Heart right ventricle (tissue), 16 donors: ENCODE measurements around the gene ENTPD6. TPM values are rescaled to one million over a fixed set of nuclear protein-coding genes. Genes with fewer than 3 reads are reported as not detected.

ENCODE experiments used
- ATAC-seq, 8 donors: fragments of 200-7000 bp; cut with Tn5 transposase; one replicate each; pipeline ENCODE4 v1.9.1; 2020; ENCODE audit warnings: mild to moderate bottlenecking in 8 of 8, moderate library complexity in 8 of 8, moderate number of reproducible peaks in 1 of 8
- DNase-seq, 2 donors: peaks; one replicate each; pipeline ENCODE4 v3.0.0-alpha.2; 2020
- H3K27ac ChIP-seq, 10 donors: fragments of 200-600 bp; sonication (generic) in 2 of 10; one replicate each; pipeline versions ENCODE4 v1.5.0 to v1.8.0; 2020 to 2022; ENCODE audit warnings: mild to moderate bottlenecking in 3 of 10
- H3K27me3 ChIP-seq, 7 donors: fragments of 200-600 bp; one replicate each; pipeline ENCODE4 v1.8.0; 2021 to 2022; ENCODE audit warnings: mild to moderate bottlenecking in 2 of 7
- H3K36me3 ChIP-seq, 9 donors: fragments of 200-600 bp; sonication (generic) in 1 of 9; one replicate each; pipeline versions ENCODE4 v1.5.0 to v1.8.0; 2020 to 2022; ENCODE audit warnings: mild to moderate bottlenecking in 2 of 9
- H3K4me1 ChIP-seq, 9 donors: fragments of 200-600 bp; sonication (generic) in 1 of 9; one replicate each; pipeline versions ENCODE4 v1.5.0 to v1.8.0; 2020 to 2022; ENCODE audit warnings: mild to moderate bottlenecking in 4 of 9
- H3K4me3 ChIP-seq, 10 donors: fragments of 200-600 bp; sonication (generic) in 2 of 10; one replicate each; pipeline versions ENCODE4 v1.5.0 to v1.8.0; 2020 to 2022; ENCODE audit warnings: mild to moderate bottlenecking in 7 of 10, moderate library complexity in 2 of 10
- H3K9me3 ChIP-seq, 11 donors: fragments of 200-600 bp in 10 of 11; sonication (generic) in 2 of 11; one replicate each; pipeline versions ENCODE4 v1.5.0 to v1.8.0; 2013 to 2022; ENCODE audit warnings: mild to moderate bottlenecking in 2 of 11, control low read depth in 1 of 11, moderate library complexity in 1 of 11
- CTCF ChIP-seq, 9 donors: fragments of 200-600 bp; sonication (generic) in 2 of 9; IDR thresholded peaks; one replicate each; pipeline versions ENCODE4 v1.5.0 to v1.8.0; 2021 to 2022; ENCODE audit warnings: antibody characterized with exemption in 9 of 9, mild to moderate bottlenecking in 5 of 9, moderate library complexity in 1 of 9
- WGBS, 2 donors: extraction: QIAGEN DNeasy Blood & Tissue Kit; methylation state at CpG; one replicate each; pipeline ENCODE4 v1.1.7; 2013; ENCODE audit warnings: inconsistent platforms in 1 of 2; 5-methylcytosine and 5-hydroxymethylcytosine counted together
- intact Hi-C, 10 donors: fragments of 100-400 bp; cut with DNase I; formaldehyde crosslinking; loops; one replicate each; pipeline versions ENCODE4 v1.11.1 to v1.14.2; 2022
- polyA plus RNA-seq, 2 donors: library from polyadenylated mRNA; stranded (reverse); fragments of 200-250 nt; gene quantifications; one replicate each; pipeline ENCODE4 v1.2.3, GENCODE V29; 2013
- total RNA-seq, 10 donors: library from RNA; stranded (reverse); fragmentation: NEBNext Ultra II Directional in 3 of 10; extraction: Animal tissue kit (Norgen Biotek cat#: 25700) in 3 of 10; gene quantifications; one replicate each; pipeline versions ENCODE4 v1.2.1 to v1.2.4, GENCODE V29; 2021 to 2023
- donor health status: Arrhythmogenic right ventricular cardiomyopathy.
- donor health status: ischemic (EF 13 %, LVEDD 7.1; RV severe dilation, severe dysfunction).
- donor health status: healthy with polysubstance abuse.
- donor health status: DM: no; HTN: yes; CAD: no.
- donor health status: DM: no; HTN: no; CAD: no.
- donor health status: ischemic (EF 25% LVEDD 6.9; RV normal size, moderate dysfunction).
- donor health status: ischemic (EF 25% LVEDD 5.7; RV mildly dilated, moderate dysfunction).
- donor health status: healthy.
- donor health status: DM: yes; HTN: yes; CAD: no.
- donor health status: Ischemic cardiomyopathy.
- donor health status: ischemic (EF 35%, LVEDD 5.7; RV mildly dilated, moderate dysfunction).
- donor health status: nonischemic (EF 11% LVEDD 7.7; RV severe dilation, severe dysfunction).
- donor health status: DM: yes; HTN: yes; CAD: no.
- donor health status: PGD.
- donor health status: ischemic (EF 29% LVEDD 5.4; RV normal size, mild dysfunction).
- donor health status: nonischemic (EF 23%, LVEDD 6.1; RV moderate dilation, normal function).

ENTPD6 gene
- total and polyA plus RNA-seq, 12 donors: 54.6 to 167 (median 84.8) TPM

GRCh38 chr20:25207960-25208534 lies 12.5 kb downstream of the ENTPD6 start:
- Histone ChIP-seq H3K27ac (peak overlapping the region in 1 of 10 donors; percentile 71), H3K4me1 (peaks cover 0 to 45% (median 20%) of the 10 kb centered on the region in 9 donors), H3K36me3 (peaks cover 0 to 49% (median 18%) of the 10 kb centered on the region in 9 donors), H3K27me3 (no peaks in the 10 kb centered on the region), H3K9me3 (peaks cover 0 to 3% (median 0%) of the 10 kb centered on the region in 11 donors), H3K4me3 (no peak overlapping the region)
- intact Hi-C loops: no loop called here
- 81% methylated on average over 9 of the region's 9 CpGs for WGBS, 2 donors
- ATAC-seq: no peak
- TF ChIP-seq CTCF (IDR thresholded peaks at IDR 0.05): no peak
- DNase-seq: no peak

- Histone ChIP-seq H3K9me3 (no peaks in the 10 kb centered on the region), H3K4me3 (no peak overlapping the region), H3K27ac (no peak overlapping the region), H3K36me3 (peaks cover 0 to 63% (median 32%) of the 10 kb centered on the region in 9 donors), H3K27me3 (no peaks in the 10 kb centered on the region), H3K4me1 (peaks cover 0 to 33% (median 17%) of the 10 kb centered on the region in 9 donors)
- WGBS, 2 donors: 94 to 96% methylated on average over 1 of the region's 1 CpG
- ATAC-seq (no peak), DNase-seq (no peak)
- no peak for TF ChIP-seq CTCF (IDR thresholded peaks at IDR 0.05)
- intact Hi-C loops: no loop called here
Observed at GRCh38 chr20:25209400-25209799, 13.9 kb downstream of the ENTPD6 start.

GRCh38 chr20:25209911-25210310 lies 14.4 kb downstream of the ENTPD6 start:
- DNase-seq (no peak), ATAC-seq (no peak)
- Histone ChIP-seq H3K36me3 (peaks cover 0 to 68% (median 35%) of the 10 kb centered on the region in 9 donors), H3K4me1 (peaks cover 0 to 28% (median 12%) of the 10 kb centered on the region in 9 donors), H3K9me3 (no peaks in the 10 kb centered on the region), H3K27me3 (no peaks in the 10 kb centered on the region), H3K4me3 (no peak overlapping the region), H3K27ac (no peak overlapping the region)
- TF ChIP-seq CTCF (IDR thresholded peaks at IDR 0.05): no peak
- WGBS, 2 donors: 95 to 98% methylated on average over 12 of the region's 12 CpGs
- intact Hi-C loops: no loop called here

GRCh38 chr20:25211273-25211672 lies 15.8 kb downstream of the ENTPD6 start:
- DNase-seq (no peak), ATAC-seq (no peak)
- no peak overlapping the region for H3K27ac ChIP-seq
- no peak overlapping the region for H3K4me3 ChIP-seq
- TF ChIP-seq CTCF (IDR thresholded peaks at IDR 0.05): no peak
- peaks cover 0 to 74% (median 44%) of the 10 kb centered on the region in 9 donors for H3K36me3 ChIP-seq
- H3K27me3 ChIP-seq: no peaks in the 10 kb centered on the region
- intact Hi-C loops: no loop called here
- H3K9me3 ChIP-seq: no peaks in the 10 kb centered on the region
- 82 to 89% methylated on average over 7 of the region's 7 CpGs for WGBS, 2 donors
- H3K4me1 ChIP-seq: peaks cover 0 to 27% (median 7%) of the 10 kb centered on the region in 9 donors
